Hepatocyte (in vitro differentiated cells): ENCODE data around the gene MINDY4.

Experiments
- CTCF ChIP-seq: fragments of 200-600 bp; sonication (generic); IDR thresholded peaks from 2 replicates; pipeline ENCODE4 v1.5.1; 2016; ENCODE audit warnings: antibody characterized with exemption, mild to moderate bottlenecking; ENCODE audit not compliant: poor library complexity
- EZH2 ChIP-seq: fragments of 200-600 bp; sonication (generic); IDR thresholded peaks from 2 replicates; pipeline ENCODE4 v1.6.1; 2016; ENCODE audit warnings: antibody characterized with exemption, mild to moderate bottlenecking, borderline replicate concordance
- EZH2phosphoT487 ChIP-seq: fragments of 200-600 bp; sonication (generic); IDR thresholded peaks from one replicate; pipeline ENCODE4 v1.6.1; 2018; ENCODE audit warnings: antibody characterized with exemption, mild to moderate bottlenecking, low read depth, moderate library complexity; ENCODE audit not compliant: unreplicated experiment, severe bottlenecking

DNA sequence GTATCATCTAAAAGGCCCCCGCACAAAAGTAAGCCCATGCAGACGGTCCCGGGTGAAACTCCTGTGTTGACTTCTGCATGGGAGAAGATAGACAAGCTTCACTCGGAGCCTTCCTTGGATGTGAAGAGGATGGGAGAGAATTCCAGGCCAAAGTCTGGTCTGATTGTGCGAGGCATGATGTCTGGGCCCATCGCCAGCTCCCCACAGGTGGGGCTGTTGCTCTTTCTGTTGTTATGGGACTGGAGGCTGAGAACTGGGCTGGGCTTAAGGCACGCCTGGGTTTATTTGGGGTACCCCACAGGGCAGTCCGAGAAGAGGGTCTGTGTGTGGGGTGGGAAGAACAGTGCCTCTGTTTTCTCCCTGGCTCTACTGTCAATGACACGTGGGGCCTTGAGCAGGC is 14.6 kb downstream of the MINDY4 start:
- TF ChIP-seq CTCF, result no peak
- no peak for TF ChIP-seq EZH2
- TF ChIP-seq EZH2phosphoT487, result no peak
